22Rv1 (cell line): Measurements from ENCODE around the gene OR51D1.

Experiments
- ZFX ChIP-seq: fragments of 450-650 bp; IDR thresholded peaks from 2 replicates; pipeline ENCODE4 v1.6.1; 2017; ENCODE audit warnings: antibody characterized with exemption, borderline replicate concordance
- TF ChIP-seq, protein P1 (sequence below): fragments of 450-650 bp; IDR thresholded peaks from 2 replicates; pipeline ENCODE4 v1.5.1; 2017; ENCODE audit warnings: mild to moderate bottlenecking

GRCh38 chr11:4636962-4637661 is at the start of gene OR51D1:
- TF ChIP-seq, protein P1, sequence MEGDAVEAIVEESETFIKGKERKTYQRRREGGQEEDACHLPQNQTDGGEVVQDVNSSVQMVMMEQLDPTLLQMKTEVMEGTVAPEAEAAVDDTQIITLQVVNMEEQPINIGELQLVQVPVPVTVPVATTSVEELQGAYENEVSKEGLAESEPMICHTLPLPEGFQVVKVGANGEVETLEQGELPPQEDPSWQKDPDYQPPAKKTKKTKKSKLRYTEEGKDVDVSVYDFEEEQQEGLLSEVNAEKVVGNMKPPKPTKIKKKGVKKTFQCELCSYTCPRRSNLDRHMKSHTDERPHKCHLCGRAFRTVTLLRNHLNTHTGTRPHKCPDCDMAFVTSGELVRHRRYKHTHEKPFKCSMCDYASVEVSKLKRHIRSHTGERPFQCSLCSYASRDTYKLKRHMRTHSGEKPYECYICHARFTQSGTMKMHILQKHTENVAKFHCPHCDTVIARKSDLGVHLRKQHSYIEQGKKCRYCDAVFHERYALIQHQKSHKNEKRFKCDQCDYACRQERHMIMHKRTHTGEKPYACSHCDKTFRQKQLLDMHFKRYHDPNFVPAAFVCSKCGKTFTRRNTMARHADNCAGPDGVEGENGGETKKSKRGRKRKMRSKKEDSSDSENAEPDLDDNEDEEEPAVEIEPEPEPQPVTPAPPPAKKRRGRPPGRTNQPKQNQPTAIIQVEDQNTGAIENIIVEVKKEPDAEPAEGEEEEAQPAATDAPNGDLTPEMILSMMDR, result peak; percentile 89
- no peak for TF ChIP-seq ZFX
